HUDEP-2 (cell line): Measurements from ENCODE around the gene TNFRSF14.

ENCODE experiments used
- DNase-seq, 76 experiments: peaks; one replicate each; lab custom pipeline; 2025; ENCODE audit not compliant: unreplicated experiment in 76 of 76; lab: John Stamatoyannopoulos, UW

TNFRSF14 gene

GRCh38 chr1:2596530-2597333 lies 40.6 kb downstream of the TNFRSF14 start:
- no peak for DNase-seq

GRCh38 chr1:2597441-2598328 lies 41.5 kb downstream of the TNFRSF14 start:
- DNase-seq, result no peak

- DNase-seq, result no peak
These were observed 42.3 kb downstream of the TNFRSF14 start for GRCh38 chr1:2598329-2598931.

- DNase-seq, result no peak
These were observed 45.6 kb downstream of the TNFRSF14 start for GRCh38 chr1:2601721-2602303.

GRCh38 chr1:2602311-2602835 lies 46.2 kb downstream of the TNFRSF14 start:
- no peak for DNase-seq

GRCh38 chr1:2602866-2603520 lies 46.8 kb downstream of the TNFRSF14 start:
- DNase-seq, result no peak

GRCh38 chr1:2603521-2604155 lies 47.5 kb downstream of the TNFRSF14 start:
- DNase-seq, result no peak

- DNase-seq, result no peak
These were observed 48.1 kb downstream of the TNFRSF14 start for GRCh38 chr1:2604156-2604843.

- no peak for DNase-seq
These were observed 48.8 kb downstream of the TNFRSF14 start for GRCh38 chr1:2604844-2605508.

GRCh38 chr1:2605509-2606395 lies 49.6 kb downstream of the TNFRSF14 start:
- no peak for DNase-seq

GRCh38 chr1:2606396-2606880 lies 50.3 kb downstream of the TNFRSF14 start:
- DNase-seq, result no peak

- no peak for DNase-seq
These were observed 50.9 kb downstream of the TNFRSF14 start for GRCh38 chr1:2606881-2607621.

- no peak for DNase-seq
These were observed 51.5 kb downstream of the TNFRSF14 start for GRCh38 chr1:2607641-2608091.

GRCh38 chr1:2609319-2610035 lies 53.3 kb downstream of the TNFRSF14 start:
- no peak for DNase-seq

- DNase-seq, result no peak
These were observed 54.1 kb downstream of the TNFRSF14 start for GRCh38 chr1:2610036-2610959.
